ENCODE results near the gene BRSK1. TPM values are rescaled to one million over a fixed set of nuclear protein-coding genes. Genes with fewer than 3 reads are reported as not detected.

BRSK1 gene
- total RNA-seq, 1 donor from 2014 or later: 0.52 TPM

DNA sequence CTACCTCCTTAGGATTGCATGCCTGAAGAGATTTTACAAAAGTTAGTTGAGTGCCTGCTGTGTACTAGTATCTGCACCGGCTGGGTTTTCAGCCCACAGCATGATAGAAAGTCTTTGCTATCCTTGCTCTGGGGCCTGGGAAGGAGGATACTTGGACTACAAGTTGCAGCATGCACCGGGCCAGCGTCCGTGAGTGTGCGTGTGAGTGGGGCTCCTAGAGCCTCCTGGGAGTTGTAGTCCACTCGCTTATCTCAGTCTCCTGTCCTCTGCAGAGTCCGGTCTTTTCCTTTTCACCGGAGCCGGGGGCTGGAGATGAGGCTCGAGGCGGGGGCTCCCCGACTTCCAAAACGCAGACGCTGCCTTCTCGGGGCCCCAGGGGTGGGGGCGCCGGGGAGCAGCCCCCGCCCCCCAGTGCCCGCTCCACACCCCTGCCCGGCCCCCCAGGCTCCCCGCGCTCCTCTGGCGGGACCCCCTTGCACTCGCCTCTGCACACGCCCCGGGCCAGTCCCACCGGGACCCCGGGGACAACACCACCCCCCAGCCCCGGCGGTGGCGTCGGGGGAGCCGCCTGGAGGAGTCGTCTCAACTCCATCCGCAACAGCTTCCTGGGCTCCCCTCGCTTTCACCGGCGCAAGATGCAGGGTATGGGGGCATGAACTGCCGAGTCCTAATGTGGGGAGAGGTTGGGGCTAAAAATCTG lies 20.6 kb downstream of the BRSK1 start:
- Histone ChIP-seq H3K27ac (ENCODE audit: low read depth, low read length) (no peak overlapping the region), H3K27me3 (ENCODE audit: control insufficient read depth in 3 of 3, insufficient read depth in 3 of 3, low read length in 3 of 3) (peaks cover 0 to 7% (median 0%) of the 10 kb centered on the region in 3 donors), H3K4me3 (ENCODE audit: low read length in 3 of 3) (no peak overlapping the region), H3K4me1 (ENCODE audit: control insufficient read depth in 3 of 3, insufficient read depth in 3 of 3, low read length in 3 of 3) (peaks cover 5 to 10% (median 6%) of the 10 kb centered on the region in 3 donors), H3K9me3 (ENCODE audit: control insufficient read depth in 3 of 3, low read length in 3 of 3) (no peaks in the 10 kb centered on the region), H3K9ac (ENCODE audit: low read depth in 1 of 3, low read length in 3 of 3) (no peak overlapping the region), H3K36me3 (ENCODE audit: control insufficient read depth in 3 of 3, insufficient read depth in 3 of 3, low read length in 3 of 3) (peaks cover 0 to 4% (median 0%) of the 10 kb centered on the region in 3 donors)

DNA sequence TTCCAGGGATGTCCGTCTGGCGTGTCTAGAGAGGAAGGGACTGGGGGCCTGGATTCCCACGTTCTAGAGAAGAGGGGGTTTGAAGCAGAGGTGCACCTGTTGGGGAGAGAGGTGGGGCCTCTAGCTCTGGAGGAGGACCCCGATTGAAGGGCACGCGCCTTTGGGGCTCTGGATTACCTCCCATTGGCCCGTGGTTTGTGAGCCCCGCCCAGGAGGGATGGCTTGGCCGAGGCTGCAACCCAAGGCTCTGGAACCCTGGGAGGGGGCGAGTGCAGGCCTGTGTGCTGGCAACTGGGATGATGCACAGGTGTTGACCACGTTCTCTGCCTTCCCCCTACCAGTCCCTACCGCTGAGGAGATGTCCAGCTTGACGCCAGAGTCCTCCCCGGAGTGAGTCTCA lies 21.2 kb downstream of the BRSK1 start:
- no peak overlapping the region for H3K4me3 ChIP-seq (ENCODE audit: low read length in 3 of 3)
- peaks cover 0 to 2% (median 0%) of the 10 kb centered on the region in 3 donors for H3K27me3 ChIP-seq (ENCODE audit: control insufficient read depth in 3 of 3, insufficient read depth in 3 of 3, low read length in 3 of 3)
- H3K36me3 ChIP-seq (ENCODE audit: control insufficient read depth in 3 of 3, insufficient read depth in 3 of 3, low read length in 3 of 3): peaks cover 0 to 4% (median 0%) of the 10 kb centered on the region in 3 donors
- no peaks in the 10 kb centered on the region for H3K9me3 ChIP-seq (ENCODE audit: control insufficient read depth in 3 of 3, low read length in 3 of 3)
- H3K9ac ChIP-seq (ENCODE audit: low read depth in 1 of 3, low read length in 3 of 3): no peak overlapping the region
- H3K27ac ChIP-seq (ENCODE audit: low read depth, low read length): no peak overlapping the region
- H3K4me1 ChIP-seq (ENCODE audit: control insufficient read depth in 3 of 3, insufficient read depth in 3 of 3, low read length in 3 of 3): peaks cover 5 to 10% (median 6%) of the 10 kb centered on the region in 3 donors

DNA sequence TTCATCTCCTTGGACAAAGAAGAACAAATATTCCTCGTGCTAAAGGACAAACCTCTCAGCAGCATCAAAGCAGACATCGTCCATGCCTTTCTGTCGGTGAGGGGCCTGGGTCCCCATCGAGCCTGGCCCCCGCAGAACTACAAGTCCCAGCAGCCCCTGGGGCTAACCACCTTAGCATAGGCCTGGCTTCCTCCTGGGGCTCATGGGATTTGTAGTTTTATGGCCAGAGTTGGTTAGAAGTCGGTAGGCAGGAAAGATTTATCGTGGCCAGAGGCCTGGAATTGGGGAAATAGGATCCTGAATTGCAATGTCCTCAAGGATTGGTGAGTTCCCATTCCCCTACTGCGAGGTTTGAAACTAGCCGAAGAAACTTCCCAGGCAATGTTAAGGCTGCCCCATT lies 21.7 kb downstream of the BRSK1 start:
- no peaks in the 10 kb centered on the region for H3K27me3 ChIP-seq (ENCODE audit: control insufficient read depth in 3 of 3, insufficient read depth in 3 of 3, low read length in 3 of 3)
- H3K9ac ChIP-seq (ENCODE audit: low read depth in 1 of 3, low read length in 3 of 3): no peak overlapping the region
- H3K4me3 ChIP-seq (ENCODE audit: low read length in 3 of 3): no peak overlapping the region
- H3K9me3 ChIP-seq (ENCODE audit: control insufficient read depth in 3 of 3, low read length in 3 of 3): no peaks in the 10 kb centered on the region
- no peak overlapping the region for H3K27ac ChIP-seq (ENCODE audit: low read depth, low read length)
- peaks cover 5 to 10% (median 6%) of the 10 kb centered on the region in 3 donors for H3K4me1 ChIP-seq (ENCODE audit: control insufficient read depth in 3 of 3, insufficient read depth in 3 of 3, low read length in 3 of 3)
- peaks cover 0 to 4% (median 0%) of the 10 kb centered on the region in 3 donors for H3K36me3 ChIP-seq (ENCODE audit: control insufficient read depth in 3 of 3, insufficient read depth in 3 of 3, low read length in 3 of 3)

DNA sequence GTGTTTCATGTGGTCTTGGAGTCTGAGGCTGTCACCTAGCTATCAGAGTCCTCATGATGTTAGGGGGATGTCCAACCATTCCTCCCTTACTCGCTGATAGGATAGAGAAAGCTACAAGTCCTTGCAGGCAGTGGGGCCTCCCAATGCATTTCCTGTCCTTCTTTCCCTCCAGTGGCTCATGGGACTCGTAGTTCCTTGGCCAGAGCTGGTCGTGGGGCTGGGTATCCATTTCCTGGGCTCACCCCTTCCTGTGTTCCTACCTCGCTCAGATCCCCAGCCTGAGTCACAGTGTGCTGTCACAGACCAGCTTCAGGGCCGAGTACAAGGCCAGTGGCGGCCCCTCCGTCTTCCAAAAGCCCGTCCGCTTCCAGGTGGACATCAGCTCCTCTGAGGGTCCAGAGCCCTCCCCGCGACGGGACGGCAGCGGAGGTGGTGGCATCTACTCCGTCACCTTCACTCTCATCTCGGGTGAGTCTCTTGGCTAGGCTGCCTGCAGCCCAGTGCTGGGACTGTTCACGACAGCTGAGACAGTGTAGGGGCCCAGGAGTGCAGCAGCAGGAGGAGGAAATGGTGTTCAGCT lies 22.3 kb downstream of the BRSK1 start:
- peaks cover 0 to 4% (median 0%) of the 10 kb centered on the region in 3 donors for H3K36me3 ChIP-seq (ENCODE audit: control insufficient read depth in 3 of 3, insufficient read depth in 3 of 3, low read length in 3 of 3)
- H3K9ac ChIP-seq (ENCODE audit: low read depth in 1 of 3, low read length in 3 of 3): no peak overlapping the region
- no peak overlapping the region for H3K27ac ChIP-seq (ENCODE audit: low read depth, low read length)
- H3K9me3 ChIP-seq (ENCODE audit: control insufficient read depth in 3 of 3, low read length in 3 of 3): no peaks in the 10 kb centered on the region
- H3K4me1 ChIP-seq (ENCODE audit: control insufficient read depth in 3 of 3, insufficient read depth in 3 of 3, low read length in 3 of 3): peaks cover 5 to 10% (median 6%) of the 10 kb centered on the region in 3 donors
- no peaks in the 10 kb centered on the region for H3K27me3 ChIP-seq (ENCODE audit: control insufficient read depth in 3 of 3, insufficient read depth in 3 of 3, low read length in 3 of 3)
- H3K4me3 ChIP-seq (ENCODE audit: low read length in 3 of 3): no peak overlapping the region

DNA sequence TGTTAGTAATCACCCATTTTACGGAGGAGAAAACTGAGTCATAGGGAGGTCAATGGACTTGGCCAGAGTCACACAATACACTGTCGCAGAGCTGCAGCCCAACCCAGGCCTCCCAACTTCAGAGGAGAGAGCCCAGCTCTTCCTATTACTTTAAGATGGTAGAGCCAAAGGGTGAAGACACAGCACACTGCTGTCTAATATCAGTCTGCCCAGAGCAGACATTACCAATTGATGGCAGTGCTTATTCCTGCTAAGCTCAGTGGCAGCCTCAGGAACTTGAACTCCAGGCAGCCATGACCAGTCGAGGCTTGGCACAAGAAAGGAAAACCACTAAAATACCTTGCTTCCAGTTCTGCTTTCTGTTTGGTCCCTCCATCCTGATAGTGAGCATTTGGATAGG lies 22.9 kb downstream of the BRSK1 start:
- H3K4me3 ChIP-seq (ENCODE audit: low read length in 3 of 3): no peak overlapping the region
- peaks cover 0 to 4% (median 0%) of the 10 kb centered on the region in 3 donors for H3K36me3 ChIP-seq (ENCODE audit: control insufficient read depth in 3 of 3, insufficient read depth in 3 of 3, low read length in 3 of 3)
- no peaks in the 10 kb centered on the region for H3K27me3 ChIP-seq (ENCODE audit: control insufficient read depth in 3 of 3, insufficient read depth in 3 of 3, low read length in 3 of 3)
- no peak overlapping the region for H3K27ac ChIP-seq (ENCODE audit: low read depth, low read length)
- H3K4me1 ChIP-seq (ENCODE audit: control insufficient read depth in 3 of 3, insufficient read depth in 3 of 3, low read length in 3 of 3): peaks cover 0 to 4% (median 3%) of the 10 kb centered on the region in 3 donors
- H3K9ac ChIP-seq (ENCODE audit: low read depth in 1 of 3, low read length in 3 of 3): no peak overlapping the region
- no peaks in the 10 kb centered on the region for H3K9me3 ChIP-seq (ENCODE audit: control insufficient read depth in 3 of 3, low read length in 3 of 3)

DNA sequence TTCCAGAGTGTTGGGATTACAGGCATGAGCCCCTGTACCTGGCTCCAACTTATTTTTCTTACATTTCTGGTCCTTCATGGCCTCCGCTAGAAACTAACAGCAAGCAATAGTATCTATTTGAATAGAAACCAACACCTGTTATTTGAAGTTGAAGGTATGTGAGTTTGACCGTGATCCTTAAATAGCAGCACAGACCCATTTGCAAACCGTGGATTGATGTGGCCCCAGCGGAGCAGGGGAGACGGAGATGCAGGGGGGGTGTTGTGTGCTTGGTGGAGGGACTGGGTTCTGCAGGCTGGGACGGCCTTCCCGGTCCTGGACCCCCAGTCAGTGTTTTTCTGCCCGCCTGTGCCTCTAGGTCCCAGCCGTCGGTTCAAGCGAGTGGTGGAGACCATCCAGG lies 24.5 kb downstream of the BRSK1 start:
- H3K36me3 ChIP-seq (ENCODE audit: control insufficient read depth in 3 of 3, insufficient read depth in 3 of 3, low read length in 3 of 3): peaks cover 0 to 4% (median 0%) of the 10 kb centered on the region in 3 donors
- H3K4me3 ChIP-seq (ENCODE audit: low read length in 3 of 3): no peak overlapping the region
- H3K9me3 ChIP-seq (ENCODE audit: control insufficient read depth in 3 of 3, low read length in 3 of 3): no peaks in the 10 kb centered on the region
- no peaks in the 10 kb centered on the region for H3K27me3 ChIP-seq (ENCODE audit: control insufficient read depth in 3 of 3, insufficient read depth in 3 of 3, low read length in 3 of 3)
- H3K4me1 ChIP-seq (ENCODE audit: control insufficient read depth in 3 of 3, insufficient read depth in 3 of 3, low read length in 3 of 3): no peaks in the 10 kb centered on the region
- no peak overlapping the region for H3K27ac ChIP-seq (ENCODE audit: low read depth, low read length)
- no peak overlapping the region for H3K9ac ChIP-seq (ENCODE audit: low read depth in 1 of 3, low read length in 3 of 3)

DNA sequence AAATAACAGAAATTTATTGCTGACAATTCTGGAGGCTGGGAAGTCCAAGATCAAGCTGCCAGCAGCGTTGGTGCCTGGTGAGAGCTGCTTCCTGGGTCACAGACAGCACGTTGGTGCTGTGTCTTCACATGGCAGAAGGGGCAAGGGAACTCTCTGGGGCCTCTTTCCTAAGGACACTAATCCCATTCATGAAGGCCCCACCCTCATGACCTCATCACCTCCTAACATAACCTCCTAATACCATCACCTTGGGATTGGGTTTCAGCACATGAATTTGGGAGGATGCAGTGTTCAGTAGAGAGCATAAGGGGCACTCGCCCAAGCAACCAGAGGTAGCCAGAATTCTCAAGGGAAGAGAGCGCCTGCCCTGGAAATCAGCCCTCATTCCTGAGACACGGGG lies 25.7 kb downstream of the BRSK1 start:
- Histone ChIP-seq H3K4me3 (ENCODE audit: low read length in 3 of 3) (no peak overlapping the region), H3K27me3 (ENCODE audit: control insufficient read depth in 3 of 3, insufficient read depth in 3 of 3, low read length in 3 of 3) (no peaks in the 10 kb centered on the region), H3K27ac (ENCODE audit: low read depth, low read length) (no peak overlapping the region), H3K36me3 (ENCODE audit: control insufficient read depth in 3 of 3, insufficient read depth in 3 of 3, low read length in 3 of 3) (peaks cover 0 to 4% (median 0%) of the 10 kb centered on the region in 3 donors), H3K9ac (ENCODE audit: low read depth in 1 of 3, low read length in 3 of 3) (no peak overlapping the region), H3K4me1 (ENCODE audit: control insufficient read depth in 3 of 3, insufficient read depth in 3 of 3, low read length in 3 of 3) (no peaks in the 10 kb centered on the region), H3K9me3 (ENCODE audit: control insufficient read depth in 3 of 3, low read length in 3 of 3) (no peaks in the 10 kb centered on the region)

DNA sequence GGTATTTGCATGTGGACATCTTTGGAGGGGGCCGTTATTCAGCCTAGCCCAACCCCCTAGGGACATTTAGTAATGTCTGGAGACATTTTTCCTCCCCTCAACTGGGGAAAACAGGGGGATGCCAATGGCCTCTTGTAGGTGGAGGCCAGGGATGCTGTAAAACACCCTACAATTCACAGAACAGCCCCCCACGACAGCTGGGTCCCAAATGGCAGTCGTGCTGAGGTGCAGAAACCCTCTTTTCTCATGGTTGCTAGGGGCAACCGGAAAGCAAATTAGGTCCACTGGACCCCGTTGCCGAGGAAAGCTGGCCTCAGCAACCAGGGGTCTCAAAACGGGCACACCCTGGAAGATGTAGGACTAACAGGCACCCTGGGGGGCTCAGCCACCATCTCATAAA lies 26.7 kb downstream of the BRSK1 start:
- Histone ChIP-seq H3K27ac (ENCODE audit: low read depth, low read length) (no peak overlapping the region), H3K9me3 (ENCODE audit: control insufficient read depth in 3 of 3, low read length in 3 of 3) (no peaks in the 10 kb centered on the region), H3K4me1 (ENCODE audit: control insufficient read depth in 3 of 3, insufficient read depth in 3 of 3, low read length in 3 of 3) (no peaks in the 10 kb centered on the region), H3K36me3 (ENCODE audit: control insufficient read depth in 3 of 3, insufficient read depth in 3 of 3, low read length in 3 of 3) (peaks cover 0 to 4% (median 0%) of the 10 kb centered on the region in 3 donors), H3K4me3 (ENCODE audit: low read length in 3 of 3) (no peak overlapping the region), H3K27me3 (ENCODE audit: control insufficient read depth in 3 of 3, insufficient read depth in 3 of 3, low read length in 3 of 3) (no peaks in the 10 kb centered on the region), H3K9ac (ENCODE audit: low read depth in 1 of 3, low read length in 3 of 3) (no peak overlapping the region)

DNA sequence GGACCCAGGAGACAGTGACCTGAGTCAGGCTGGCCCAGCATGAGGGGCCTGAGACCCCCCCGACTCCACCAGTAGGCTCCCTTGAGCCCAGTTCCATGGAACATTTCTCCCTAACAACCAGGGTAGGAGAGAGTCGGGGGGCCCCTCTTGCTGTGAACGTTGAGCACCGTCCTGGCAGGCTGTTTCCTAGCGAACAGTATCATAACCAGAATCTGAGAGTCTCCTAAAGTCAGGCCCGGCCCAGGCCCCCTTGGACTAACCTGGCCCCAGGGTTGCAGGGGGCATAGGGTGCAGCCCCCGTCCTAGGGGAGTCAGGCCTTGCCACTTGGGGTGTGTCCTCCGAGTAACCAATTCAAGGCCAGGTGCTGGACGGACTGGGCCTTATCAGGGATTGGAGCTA lies 27.6 kb downstream of the BRSK1 start:
- H3K9ac ChIP-seq (ENCODE audit: low read depth in 1 of 3, low read length in 3 of 3): no peak overlapping the region
- no peak overlapping the region for H3K4me3 ChIP-seq (ENCODE audit: low read length in 3 of 3)
- H3K27ac ChIP-seq (ENCODE audit: low read depth, low read length): no peak overlapping the region
- no peaks in the 10 kb centered on the region for H3K27me3 ChIP-seq (ENCODE audit: control insufficient read depth in 3 of 3, insufficient read depth in 3 of 3, low read length in 3 of 3)
- no peaks in the 10 kb centered on the region for H3K9me3 ChIP-seq (ENCODE audit: control insufficient read depth in 3 of 3, low read length in 3 of 3)
- peaks cover 0 to 2% (median 0%) of the 10 kb centered on the region in 3 donors for H3K36me3 ChIP-seq (ENCODE audit: control insufficient read depth in 3 of 3, insufficient read depth in 3 of 3, low read length in 3 of 3)
- H3K4me1 ChIP-seq (ENCODE audit: control insufficient read depth in 3 of 3, insufficient read depth in 3 of 3, low read length in 3 of 3): no peaks in the 10 kb centered on the region

DNA sequence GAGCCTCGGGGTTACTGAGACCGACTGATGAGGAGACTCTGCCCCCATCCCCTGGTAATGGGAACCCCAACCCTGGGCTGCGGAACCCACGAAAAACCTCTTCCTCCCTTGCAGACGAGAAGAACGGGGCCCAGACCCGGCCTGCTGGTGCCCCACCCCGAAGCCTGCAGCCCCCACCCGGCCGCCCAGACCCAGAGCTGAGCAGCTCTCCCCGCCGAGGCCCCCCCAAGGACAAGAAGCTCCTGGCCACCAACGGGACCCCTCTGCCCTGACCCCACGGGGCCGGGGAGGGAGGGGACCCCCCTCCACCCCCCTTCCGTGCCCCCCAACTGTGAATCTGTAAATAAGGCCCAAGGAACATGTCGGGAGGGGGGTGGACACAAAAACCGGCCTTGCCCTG lies 28.0 kb downstream of the BRSK1 start:
- Histone ChIP-seq H3K27me3 (ENCODE audit: control insufficient read depth in 3 of 3, insufficient read depth in 3 of 3, low read length in 3 of 3) (no peaks in the 10 kb centered on the region), H3K4me1 (ENCODE audit: control insufficient read depth in 3 of 3, insufficient read depth in 3 of 3, low read length in 3 of 3) (no peaks in the 10 kb centered on the region), H3K27ac (ENCODE audit: low read depth, low read length) (no peak overlapping the region), H3K4me3 (ENCODE audit: low read length in 3 of 3) (no peak overlapping the region), H3K36me3 (ENCODE audit: control insufficient read depth in 3 of 3, insufficient read depth in 3 of 3, low read length in 3 of 3) (peaks cover 0 to 1% (median 0%) of the 10 kb centered on the region in 3 donors), H3K9me3 (ENCODE audit: control insufficient read depth in 3 of 3, low read length in 3 of 3) (no peaks in the 10 kb centered on the region), H3K9ac (ENCODE audit: low read depth in 1 of 3, low read length in 3 of 3) (no peak overlapping the region)
